Measurements from ENCODE around the gene ACAP3.

Gene ACAP3

DNA sequence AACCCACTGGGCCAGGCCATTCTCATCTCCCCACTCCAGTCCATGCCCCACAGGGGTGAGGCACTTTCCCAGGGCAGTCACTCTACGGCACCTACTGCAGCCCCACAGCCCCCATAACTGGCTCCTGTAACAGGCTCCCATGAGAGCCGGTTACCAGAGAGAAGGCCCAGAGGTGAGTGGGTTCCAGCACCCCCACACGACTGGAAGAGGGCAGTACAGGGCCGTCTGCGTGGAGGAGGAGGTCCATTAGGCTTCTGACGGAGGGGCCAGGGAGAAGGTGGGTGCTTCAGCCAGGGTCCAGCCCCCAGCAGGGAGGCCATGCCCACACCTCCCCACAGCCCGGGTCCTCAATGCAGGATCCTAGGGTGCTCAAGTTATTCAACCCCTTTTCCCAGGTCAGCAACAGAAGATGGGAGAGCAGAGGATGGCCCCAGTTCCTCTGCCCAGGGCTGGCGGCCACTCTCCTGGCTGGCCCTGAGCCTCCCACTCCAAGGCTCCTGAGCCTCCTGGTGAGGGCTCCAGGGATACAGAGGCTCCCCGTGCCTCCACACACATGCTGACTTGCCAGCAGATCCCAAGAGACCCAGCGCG lies 1.6 kb downstream of the ACAP3 start:
- H3K4me3 ChIP-seq (ENCODE audit: low read depth, low read length), result peak overlapping the region; percentile 90
- no peaks in the 10 kb centered on the region for H3K27me3 ChIP-seq
- H3K4me1 ChIP-seq, result peaks cover 9% of the 10 kb centered on the region
- peak; percentile 76 for DNase-seq
- TF ChIP-seq, protein P1, sequence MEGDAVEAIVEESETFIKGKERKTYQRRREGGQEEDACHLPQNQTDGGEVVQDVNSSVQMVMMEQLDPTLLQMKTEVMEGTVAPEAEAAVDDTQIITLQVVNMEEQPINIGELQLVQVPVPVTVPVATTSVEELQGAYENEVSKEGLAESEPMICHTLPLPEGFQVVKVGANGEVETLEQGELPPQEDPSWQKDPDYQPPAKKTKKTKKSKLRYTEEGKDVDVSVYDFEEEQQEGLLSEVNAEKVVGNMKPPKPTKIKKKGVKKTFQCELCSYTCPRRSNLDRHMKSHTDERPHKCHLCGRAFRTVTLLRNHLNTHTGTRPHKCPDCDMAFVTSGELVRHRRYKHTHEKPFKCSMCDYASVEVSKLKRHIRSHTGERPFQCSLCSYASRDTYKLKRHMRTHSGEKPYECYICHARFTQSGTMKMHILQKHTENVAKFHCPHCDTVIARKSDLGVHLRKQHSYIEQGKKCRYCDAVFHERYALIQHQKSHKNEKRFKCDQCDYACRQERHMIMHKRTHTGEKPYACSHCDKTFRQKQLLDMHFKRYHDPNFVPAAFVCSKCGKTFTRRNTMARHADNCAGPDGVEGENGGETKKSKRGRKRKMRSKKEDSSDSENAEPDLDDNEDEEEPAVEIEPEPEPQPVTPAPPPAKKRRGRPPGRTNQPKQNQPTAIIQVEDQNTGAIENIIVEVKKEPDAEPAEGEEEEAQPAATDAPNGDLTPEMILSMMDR (IDR thresholded peaks at IDR 0.05; ENCODE audit: low read depth, low read length), result peak; percentile 46
- H3K36me3 ChIP-seq, result peaks cover 27% of the 10 kb centered on the region
- no peaks in the 10 kb centered on the region for H3K9me3 ChIP-seq

DNA sequence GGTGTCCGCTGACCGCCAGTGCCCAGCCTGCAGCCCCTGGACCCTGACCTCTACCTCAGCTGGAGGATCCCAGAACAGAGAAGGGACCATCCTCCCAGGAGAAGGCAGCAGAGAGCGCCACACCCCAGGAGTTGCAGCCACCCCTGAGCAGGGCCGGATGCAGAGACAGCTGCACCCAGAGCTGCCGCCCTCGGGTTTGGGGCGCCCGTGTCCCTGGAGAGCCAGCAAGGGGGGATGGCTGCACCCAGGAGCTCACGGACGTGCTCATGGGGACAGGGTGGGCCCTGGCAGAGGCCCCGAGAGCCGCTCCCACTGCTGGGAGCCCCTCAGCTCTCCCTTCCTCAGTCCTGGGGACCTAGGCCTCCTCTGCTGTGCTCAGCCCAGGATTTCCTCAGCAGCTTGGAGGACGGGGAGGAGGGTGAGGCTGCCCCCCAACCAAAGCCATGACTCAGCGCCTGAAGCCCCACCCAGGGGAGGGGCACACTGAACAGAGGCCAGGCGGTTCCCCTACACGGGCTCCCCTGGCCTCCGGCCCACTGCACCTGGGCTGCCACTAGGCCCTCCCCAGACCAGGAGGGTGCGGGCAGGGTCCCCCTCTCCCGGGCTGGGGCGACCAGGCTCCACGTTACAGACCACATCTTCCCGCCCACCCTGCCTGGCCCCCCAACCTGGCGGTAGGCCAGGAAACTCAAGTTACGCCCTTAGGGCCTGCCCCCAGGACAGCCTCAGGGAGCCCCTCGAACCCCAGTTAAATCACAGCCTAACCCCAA lies 2.2 kb downstream of the ACAP3 start:
- no peaks in the 10 kb centered on the region for H3K9me3 ChIP-seq
- DNase-seq, result peak; percentile 79
- peaks cover 25% of the 10 kb centered on the region for H3K36me3 ChIP-seq
- TF ChIP-seq, protein P1 (IDR thresholded peaks at IDR 0.05; ENCODE audit: low read depth, low read length), result peak; percentile 17; the same call in 1 of the 2 replicates
- H3K4me3 ChIP-seq (ENCODE audit: low read depth, low read length), result peak overlapping the region; percentile 90
- peaks cover 9% of the 10 kb centered on the region for H3K4me1 ChIP-seq
- H3K27me3 ChIP-seq, result no peaks in the 10 kb centered on the region

DNA sequence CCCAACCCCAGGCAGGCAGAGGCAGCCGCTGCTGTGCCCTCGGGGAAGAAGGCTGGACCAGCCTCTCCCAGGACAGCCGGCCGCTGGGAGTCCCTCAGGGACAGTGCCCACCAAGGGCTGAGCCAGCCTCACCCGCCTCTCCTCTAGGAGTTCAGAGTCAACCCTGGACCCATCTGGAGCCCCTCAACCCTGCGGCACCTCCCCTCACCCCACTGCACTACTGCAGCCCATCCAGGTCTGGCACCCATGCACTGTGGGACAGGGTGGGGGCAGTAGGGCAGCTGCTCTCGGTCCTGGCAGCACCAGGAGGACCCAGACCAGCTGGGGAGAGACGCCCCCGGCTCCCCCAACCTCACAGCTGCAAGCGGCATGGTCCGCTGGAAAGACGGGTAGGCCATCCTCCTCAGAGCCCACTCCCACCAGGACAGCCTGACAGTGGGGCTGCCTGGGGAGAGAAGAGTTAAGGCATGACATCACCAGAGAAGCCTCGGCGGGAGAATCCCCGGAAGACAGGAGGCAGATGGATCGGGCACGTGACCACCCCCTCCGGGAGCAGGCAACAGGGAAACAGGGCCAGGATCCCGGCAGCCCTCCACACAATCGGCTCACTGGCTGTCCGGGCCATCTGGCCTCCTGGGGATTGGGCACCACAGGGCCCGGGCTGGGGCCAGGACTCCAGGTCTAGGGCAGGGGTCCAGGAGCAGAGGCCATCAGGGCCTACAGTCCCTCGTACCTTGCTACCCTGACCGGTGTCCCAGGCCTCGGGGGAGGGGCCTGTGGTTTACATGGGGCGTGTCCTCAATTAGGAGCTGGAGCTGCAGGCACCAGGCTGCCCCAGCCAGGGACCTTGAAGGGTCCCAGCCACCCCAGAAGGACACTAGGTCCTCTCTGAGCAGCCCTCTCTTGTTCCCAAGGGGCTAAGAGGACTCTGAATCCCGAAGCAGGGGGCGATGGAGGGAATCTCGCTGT lies 3.1 kb downstream of the ACAP3 start:
- H3K4me3 ChIP-seq (ENCODE audit: low read depth, low read length), result peak overlapping the region; percentile 90
- no peaks in the 10 kb centered on the region for H3K27me3 ChIP-seq
- peaks cover 22% of the 10 kb centered on the region for H3K36me3 ChIP-seq
- H3K4me1 ChIP-seq, result peaks cover 10% of the 10 kb centered on the region
- DNase-seq, result peak; percentile 97
- TF ChIP-seq, protein P1 (IDR thresholded peaks at IDR 0.05; ENCODE audit: low read depth, low read length), result no peak
- no peaks in the 10 kb centered on the region for H3K9me3 ChIP-seq

DNA sequence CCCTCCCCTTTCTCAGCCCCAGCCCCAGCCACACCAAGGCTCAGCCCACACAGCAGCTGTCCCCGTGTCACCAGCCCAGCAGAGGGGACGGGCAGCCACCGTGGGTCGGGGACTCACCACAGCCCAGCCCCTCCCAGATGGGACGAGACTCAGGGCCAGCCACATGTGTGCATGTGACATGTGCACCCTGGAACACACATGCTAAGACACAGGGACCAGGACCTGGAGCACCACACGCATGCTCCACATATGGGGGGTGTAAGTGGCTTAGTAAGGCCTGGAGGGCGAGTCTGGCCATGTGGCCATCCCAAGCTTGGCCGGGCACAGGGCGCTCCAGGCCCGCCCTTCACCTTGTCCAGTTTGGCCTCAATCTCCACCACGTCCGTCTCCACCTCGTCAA lies 4.0 kb downstream of the ACAP3 start:
- no peaks in the 10 kb centered on the region for H3K27me3 ChIP-seq
- H3K9me3 ChIP-seq, result no peaks in the 10 kb centered on the region
- H3K4me3 ChIP-seq (ENCODE audit: low read depth, low read length), result peak overlapping the region; percentile 90
- H3K4me1 ChIP-seq, result peaks cover 17% of the 10 kb centered on the region
- peaks cover 27% of the 10 kb centered on the region for H3K36me3 ChIP-seq
- no peak for DNase-seq
- TF ChIP-seq, protein P1 (IDR thresholded peaks at IDR 0.05; ENCODE audit: low read depth, low read length), result no peak

DNA sequence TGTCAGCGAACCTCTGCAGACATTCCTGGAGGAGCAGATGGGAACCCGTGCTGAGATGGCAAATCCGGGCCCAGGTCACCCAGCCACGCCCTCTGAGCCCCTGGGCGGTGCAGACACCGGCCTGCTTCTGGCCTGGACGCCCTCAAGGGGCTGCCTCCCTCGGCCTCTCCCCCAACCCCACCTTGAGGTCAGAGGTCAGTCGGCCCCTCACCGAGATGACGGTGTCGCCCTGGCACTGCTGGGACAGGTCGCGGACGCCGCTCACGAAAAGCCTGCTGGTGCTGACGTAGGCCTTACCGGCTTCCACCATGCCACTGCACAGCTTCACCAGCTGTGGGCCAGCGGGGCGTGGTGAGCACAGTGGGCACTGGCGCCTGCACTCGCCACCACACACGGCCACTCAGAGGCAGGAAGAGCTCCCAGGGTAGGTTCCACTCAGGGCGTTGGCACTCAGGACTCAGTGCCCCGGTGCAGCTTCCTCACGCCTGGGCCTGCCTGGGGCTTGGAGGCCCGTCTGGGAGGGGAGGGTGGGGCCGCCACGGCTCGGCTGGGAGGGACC lies 4.7 kb downstream of the ACAP3 start:
- H3K27me3 ChIP-seq, result no peaks in the 10 kb centered on the region
- H3K36me3 ChIP-seq, result peaks cover 31% of the 10 kb centered on the region
- H3K4me1 ChIP-seq, result peaks cover 20% of the 10 kb centered on the region
- H3K4me3 ChIP-seq (ENCODE audit: low read depth, low read length), result no peak overlapping the region
- DNase-seq, result no peak
- TF ChIP-seq, protein P1 (IDR thresholded peaks at IDR 0.05; ENCODE audit: low read depth, low read length), result no peak
- H3K9me3 ChIP-seq, result no peaks in the 10 kb centered on the region
